HG02852 (cell line): Measurements from ENCODE around the gene PCMTD2.
A peak's percentile ranks its signal among the peaks of the same experiment; 100 is the strongest.
"Not testable (repeated sequence)": the region's sequence is repeated elsewhere in the genome, so short reads cannot be mapped to it uniquely, and the experiment has no call there.

Source experiments
- ATAC-seq: cut with Tn5 transposase; IDR thresholded peaks from one replicate; pipeline ENCODE4 v1.9.1; 2021; ENCODE audit warnings: mild to moderate bottlenecking, moderate library complexity; ENCODE audit not compliant: unreplicated experiment

Gene PCMTD2

GRCh38 chr20:64285579-64286446 lies 30.3 kb downstream of the PCMTD2 start:
- peak; percentile 92 for ATAC-seq

- not testable (repeated sequence) for ATAC-seq
Observed at GRCh38 chr20:64286447-64287263, 31.1 kb downstream of the PCMTD2 start.

DNA sequence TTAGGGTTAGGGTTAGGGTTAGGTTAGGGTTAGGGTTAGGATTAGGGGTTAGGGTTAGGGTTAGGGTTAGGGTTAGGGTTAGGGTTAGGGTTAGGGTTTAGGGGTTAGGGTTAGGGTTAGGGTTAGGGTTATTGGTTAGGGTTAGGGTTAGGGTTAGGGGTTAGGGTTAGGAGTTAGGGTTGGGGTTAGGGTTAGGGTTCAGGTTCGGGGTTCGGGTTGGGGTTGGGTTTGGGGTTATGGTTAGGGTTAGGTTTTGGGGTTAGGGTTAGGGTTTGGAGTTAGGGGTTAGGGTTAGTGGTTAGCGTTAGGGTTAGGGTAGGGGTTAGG lies 31.7 kb downstream of the PCMTD2 start:
- ATAC-seq: not testable (repeated sequence)

DNA sequence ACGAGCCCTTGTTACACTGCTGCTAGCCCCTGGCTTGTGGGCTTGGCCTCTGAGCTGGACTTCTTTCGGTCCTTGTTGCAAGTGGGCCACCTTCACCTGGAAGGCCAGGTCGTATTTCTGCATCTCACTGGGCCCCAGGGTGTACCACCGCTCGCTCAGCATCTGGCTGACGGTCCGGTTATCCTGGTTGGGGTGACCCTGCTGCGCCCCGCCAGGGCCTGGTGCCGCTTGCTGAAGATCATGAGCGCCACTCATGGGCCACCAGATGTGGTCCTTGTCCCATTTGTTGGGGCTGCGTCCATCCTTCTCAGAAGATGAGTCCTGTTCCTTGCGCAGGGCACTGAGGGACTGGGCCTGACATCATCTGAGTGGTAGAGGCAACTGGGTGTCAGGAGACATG lies 36.6 kb downstream of the PCMTD2 start:
- ATAC-seq: not testable (repeated sequence)

DNA sequence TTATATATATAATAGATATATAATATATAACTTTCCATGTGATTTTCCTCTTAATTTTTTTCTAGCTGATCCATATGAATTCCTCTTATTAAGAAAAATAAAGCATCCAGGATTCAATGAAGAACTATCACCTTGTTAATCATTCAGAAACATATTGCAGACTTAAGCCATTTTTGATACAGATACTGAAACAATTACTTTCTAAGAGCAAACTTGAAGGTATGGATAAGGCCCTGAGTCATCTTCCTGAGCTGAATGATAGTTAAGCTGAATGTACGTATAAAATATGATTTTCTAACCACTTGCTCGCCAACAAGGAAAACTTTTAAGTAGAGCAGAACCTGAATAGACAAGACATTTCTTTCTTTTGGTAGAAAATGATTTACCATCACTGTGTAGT lies 47.5 kb downstream of the PCMTD2 start:
- not testable (repeated sequence) for ATAC-seq

DNA sequence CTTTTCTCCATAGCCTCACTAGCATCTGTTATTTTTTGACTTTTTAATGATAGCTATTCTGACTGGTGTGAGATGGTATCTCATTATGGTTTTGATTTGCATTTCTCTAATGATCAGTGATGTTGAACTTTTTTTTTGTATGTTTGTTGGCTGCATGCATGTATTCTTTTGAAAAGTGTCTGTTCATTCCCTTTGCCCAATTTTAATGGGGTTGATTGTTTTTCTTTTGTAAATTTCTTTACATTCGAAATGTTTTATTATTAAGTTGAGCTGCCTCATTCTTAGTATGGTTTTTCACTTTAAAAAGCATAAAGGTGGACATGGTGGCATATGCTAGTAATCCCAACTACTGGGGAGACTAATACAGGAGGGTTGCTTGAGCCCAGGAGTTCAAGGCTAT lies 58.2 kb downstream of the PCMTD2 start:
- not testable (repeated sequence) for ATAC-seq

DNA sequence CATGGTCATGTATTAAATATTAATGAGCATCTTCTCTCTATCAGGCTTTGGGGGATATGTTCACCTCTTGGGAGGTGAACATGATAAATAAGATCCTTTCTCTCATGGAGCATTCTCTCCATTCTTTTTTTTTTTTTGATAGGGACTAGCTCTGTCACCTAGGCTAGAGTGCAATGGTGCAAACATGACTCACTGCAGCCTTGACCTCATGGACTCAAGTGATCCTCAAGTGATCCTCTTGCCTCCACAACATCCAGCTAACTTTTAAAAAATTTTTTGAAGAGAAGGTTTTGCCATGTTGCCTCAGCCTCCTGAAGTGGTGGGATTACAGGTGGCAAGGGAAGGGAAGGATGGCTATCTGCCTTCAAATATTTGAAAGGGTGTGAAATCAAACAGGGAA lies 59.8 kb downstream of the PCMTD2 start:
- ATAC-seq: not testable (repeated sequence)

- not testable (repeated sequence) for ATAC-seq
Observed at GRCh38 chr20:64315884-64316283, 60.3 kb downstream of the PCMTD2 start.

- not testable (repeated sequence) for ATAC-seq
Observed at GRCh38 chr20:64316415-64317083, 61.0 kb downstream of the PCMTD2 start.

- not testable (repeated sequence) for ATAC-seq
Observed at GRCh38 chr20:64317331-64317730, 61.8 kb downstream of the PCMTD2 start.

GRCh38 chr20:64318056-64318455 lies 62.5 kb downstream of the PCMTD2 start:
- not testable (repeated sequence) for ATAC-seq

GRCh38 chr20:64322031-64322789 lies 66.7 kb downstream of the PCMTD2 start:
- ATAC-seq: not testable (repeated sequence)
